Measurements from ENCODE around the gene APBB1.
A peak's percentile ranks its signal among the peaks of the same experiment; 100 is the strongest.

APBB1 gene

DNA sequence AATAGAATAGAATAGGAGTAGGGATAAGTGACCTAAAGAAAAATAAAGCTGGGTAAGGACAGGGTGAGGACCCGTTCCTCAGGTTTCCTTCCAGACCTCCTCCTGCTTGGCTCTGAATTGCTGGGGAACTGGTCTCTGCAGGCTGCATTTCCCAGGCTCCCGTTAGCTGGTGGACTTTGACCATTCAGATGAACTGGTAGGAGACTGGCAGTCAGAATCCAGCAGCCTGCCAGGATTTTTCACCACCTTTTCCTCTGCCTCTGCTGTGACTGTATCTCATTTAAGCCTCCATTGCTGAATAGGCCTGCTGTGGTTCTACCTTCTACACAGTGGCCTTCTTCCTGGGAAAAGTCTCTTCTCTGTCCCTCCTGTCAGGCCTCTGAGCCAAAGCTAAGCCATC, 53.2 kb downstream of the APBB1 start:
- H3K9me2 ChIP-seq (ENCODE audit: low read depth, low read length), result no peaks in the 10 kb centered on the region
- no peak overlapping the region for H3K9ac ChIP-seq (ENCODE audit: low read length)
- no peak overlapping the region for H3K4me3 ChIP-seq (ENCODE audit: low read depth, low read length, poor library complexity, severe bottlenecking)
- H4K20me1 ChIP-seq (ENCODE audit: insufficient read depth, low read length), result no peaks in the 10 kb centered on the region
- no peaks in the 10 kb centered on the region for H3K36me3 ChIP-seq (ENCODE audit: insufficient read depth, low read length)
- H3K4me1 ChIP-seq (ENCODE audit: insufficient read depth, low read length, severe bottlenecking), result no peaks in the 10 kb centered on the region
- H3K4me2 ChIP-seq (ENCODE audit: low read length), result no peak overlapping the region
- no peaks in the 10 kb centered on the region for H3F3A ChIP-seq (ENCODE audit: insufficient read depth, low read length)
- no peak for TF ChIP-seq EZH2 (IDR thresholded peaks at IDR 0.05; ENCODE audit: borderline replicate concordance, low read length)
- TF ChIP-seq, protein P1, sequence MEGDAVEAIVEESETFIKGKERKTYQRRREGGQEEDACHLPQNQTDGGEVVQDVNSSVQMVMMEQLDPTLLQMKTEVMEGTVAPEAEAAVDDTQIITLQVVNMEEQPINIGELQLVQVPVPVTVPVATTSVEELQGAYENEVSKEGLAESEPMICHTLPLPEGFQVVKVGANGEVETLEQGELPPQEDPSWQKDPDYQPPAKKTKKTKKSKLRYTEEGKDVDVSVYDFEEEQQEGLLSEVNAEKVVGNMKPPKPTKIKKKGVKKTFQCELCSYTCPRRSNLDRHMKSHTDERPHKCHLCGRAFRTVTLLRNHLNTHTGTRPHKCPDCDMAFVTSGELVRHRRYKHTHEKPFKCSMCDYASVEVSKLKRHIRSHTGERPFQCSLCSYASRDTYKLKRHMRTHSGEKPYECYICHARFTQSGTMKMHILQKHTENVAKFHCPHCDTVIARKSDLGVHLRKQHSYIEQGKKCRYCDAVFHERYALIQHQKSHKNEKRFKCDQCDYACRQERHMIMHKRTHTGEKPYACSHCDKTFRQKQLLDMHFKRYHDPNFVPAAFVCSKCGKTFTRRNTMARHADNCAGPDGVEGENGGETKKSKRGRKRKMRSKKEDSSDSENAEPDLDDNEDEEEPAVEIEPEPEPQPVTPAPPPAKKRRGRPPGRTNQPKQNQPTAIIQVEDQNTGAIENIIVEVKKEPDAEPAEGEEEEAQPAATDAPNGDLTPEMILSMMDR (IDR thresholded peaks at IDR 0.05; ENCODE audit: low read length), result no peak
- no peak overlapping the region for H2AFZ ChIP-seq (ENCODE audit: low read length)
- H3K9me3 ChIP-seq (ENCODE audit: low read length), result no peaks in the 10 kb centered on the region
- no peaks in the 10 kb centered on the region for H3K27me3 ChIP-seq (ENCODE audit: insufficient read depth, low read length)
- H3K79me2 ChIP-seq (ENCODE audit: insufficient read depth, low read length), result no peaks in the 10 kb centered on the region
- H3K27ac ChIP-seq (ENCODE audit: low read depth, low read length, poor library complexity, severe bottlenecking), result no peak overlapping the region

DNA sequence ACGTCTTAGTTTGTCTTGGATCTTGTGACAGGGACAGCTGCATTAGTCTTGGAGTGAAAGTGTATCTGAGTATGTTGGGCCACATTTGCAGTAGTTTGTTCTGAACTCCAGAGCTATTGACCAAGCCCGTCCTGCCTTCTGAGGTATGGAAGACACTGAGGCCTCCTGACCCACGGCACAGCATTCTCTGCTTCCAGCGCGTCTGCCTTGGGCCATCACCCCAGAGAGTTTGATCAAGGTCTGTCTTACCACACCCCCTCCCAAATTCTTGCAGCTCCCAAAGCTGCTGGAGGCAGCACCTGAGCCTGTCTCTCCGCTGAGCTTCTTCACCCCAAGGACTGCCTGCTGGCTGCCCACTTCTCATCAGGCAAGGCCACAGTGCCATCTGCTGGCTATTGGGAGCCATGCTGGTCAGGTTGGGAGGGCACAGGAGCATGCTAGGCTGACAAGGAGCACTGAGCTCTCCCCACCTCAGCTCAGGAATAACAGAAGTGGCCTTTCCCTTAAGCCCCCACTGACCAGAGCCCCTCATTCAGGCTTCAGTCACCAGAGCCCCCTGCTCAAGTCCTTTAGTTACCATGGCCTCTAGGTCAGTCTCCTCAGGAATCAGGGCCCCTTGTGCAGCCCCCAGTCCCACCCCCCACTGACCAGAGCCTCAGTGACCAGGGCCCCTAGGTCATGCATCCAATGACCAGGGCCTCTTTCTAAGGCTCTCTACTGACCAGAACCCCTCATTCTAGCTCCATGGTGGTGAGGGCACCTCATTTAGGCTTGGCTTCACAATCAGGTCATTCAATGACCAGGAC, 55.8 kb downstream of the APBB1 start:
- no peaks in the 10 kb centered on the region for H3K9me3 ChIP-seq (ENCODE audit: low read length)
- no peak overlapping the region for H3K4me2 ChIP-seq (ENCODE audit: low read length)
- no peaks in the 10 kb centered on the region for H3F3A ChIP-seq (ENCODE audit: insufficient read depth, low read length)
- H4K20me1 ChIP-seq (ENCODE audit: insufficient read depth, low read length), result no peaks in the 10 kb centered on the region
- H3K36me3 ChIP-seq (ENCODE audit: insufficient read depth, low read length), result no peaks in the 10 kb centered on the region
- no peak overlapping the region for H3K27ac ChIP-seq (ENCODE audit: low read depth, low read length, poor library complexity, severe bottlenecking)
- no peaks in the 10 kb centered on the region for H3K9me2 ChIP-seq (ENCODE audit: low read depth, low read length)
- no peaks in the 10 kb centered on the region for H3K4me1 ChIP-seq (ENCODE audit: insufficient read depth, low read length, severe bottlenecking)
- H3K4me3 ChIP-seq (ENCODE audit: low read depth, low read length, poor library complexity, severe bottlenecking), result no peak overlapping the region
- H3K9ac ChIP-seq (ENCODE audit: low read length), result no peak overlapping the region
- no peak for TF ChIP-seq EZH2 (IDR thresholded peaks at IDR 0.05; ENCODE audit: borderline replicate concordance, low read length)
- TF ChIP-seq, protein P1 (IDR thresholded peaks at IDR 0.05; ENCODE audit: low read length), result peak; percentile 74
- no peaks in the 10 kb centered on the region for H3K79me2 ChIP-seq (ENCODE audit: insufficient read depth, low read length)
- no peak overlapping the region for H2AFZ ChIP-seq (ENCODE audit: low read length)
- no peaks in the 10 kb centered on the region for H3K27me3 ChIP-seq (ENCODE audit: insufficient read depth, low read length)

DNA sequence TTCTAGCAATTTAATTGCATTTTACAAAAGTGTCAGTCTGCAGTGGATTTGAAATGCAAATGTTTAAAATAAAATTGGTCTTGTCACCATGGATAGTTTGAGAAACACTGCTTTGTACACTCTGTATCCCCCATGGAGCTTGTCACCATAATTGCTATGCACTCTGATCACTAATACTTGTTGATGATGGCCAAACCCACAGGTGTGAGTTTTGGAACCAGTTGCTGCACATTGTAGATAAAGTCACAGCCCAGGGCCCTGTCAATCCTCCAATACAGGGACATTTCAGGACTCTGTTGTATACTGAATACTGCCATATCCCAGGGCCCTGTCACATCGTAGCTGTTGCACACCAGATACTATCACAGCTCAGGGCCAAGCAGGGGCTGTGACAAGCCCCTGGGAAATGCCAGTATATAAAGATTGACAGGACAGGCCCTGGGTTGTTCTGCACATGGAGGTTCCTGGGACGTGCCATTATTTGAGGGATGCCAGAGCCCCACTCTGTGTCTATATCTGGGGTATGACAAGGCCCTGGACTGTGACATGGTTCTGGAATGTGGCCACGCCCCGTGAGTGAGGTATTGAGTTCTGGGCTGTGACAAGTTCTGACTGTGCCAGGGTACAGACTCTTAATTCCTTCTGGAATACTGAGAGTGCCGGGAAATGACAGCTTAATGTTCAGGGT, 56.6 kb downstream of the APBB1 start:
- no peaks in the 10 kb centered on the region for H3K9me3 ChIP-seq (ENCODE audit: low read length)
- no peaks in the 10 kb centered on the region for H3K27me3 ChIP-seq (ENCODE audit: insufficient read depth, low read length)
- no peaks in the 10 kb centered on the region for H3K9me2 ChIP-seq (ENCODE audit: low read depth, low read length)
- H2AFZ ChIP-seq (ENCODE audit: low read length), result no peak overlapping the region
- H4K20me1 ChIP-seq (ENCODE audit: insufficient read depth, low read length), result no peaks in the 10 kb centered on the region
- no peaks in the 10 kb centered on the region for H3F3A ChIP-seq (ENCODE audit: insufficient read depth, low read length)
- no peak overlapping the region for H3K27ac ChIP-seq (ENCODE audit: low read depth, low read length, poor library complexity, severe bottlenecking)
- no peak overlapping the region for H3K4me2 ChIP-seq (ENCODE audit: low read length)
- no peaks in the 10 kb centered on the region for H3K36me3 ChIP-seq (ENCODE audit: insufficient read depth, low read length)
- no peaks in the 10 kb centered on the region for H3K4me1 ChIP-seq (ENCODE audit: insufficient read depth, low read length, severe bottlenecking)
- H3K79me2 ChIP-seq (ENCODE audit: insufficient read depth, low read length), result no peaks in the 10 kb centered on the region
- no peak for TF ChIP-seq EZH2 (IDR thresholded peaks at IDR 0.05; ENCODE audit: borderline replicate concordance, low read length)
- TF ChIP-seq, protein P1 (IDR thresholded peaks at IDR 0.05; ENCODE audit: low read length), result no peak
- H3K9ac ChIP-seq (ENCODE audit: low read length), result no peak overlapping the region
- H3K4me3 ChIP-seq (ENCODE audit: low read depth, low read length, poor library complexity, severe bottlenecking), result no peak overlapping the region

Data from OCI-LY1 (cell line).